ENCODE results near the gene ATL2.
A peak's percentile ranks its signal among the peaks of the same experiment; 100 is the strongest.
"Not testable (repeated sequence)": the region's sequence is repeated elsewhere in the genome, so short reads cannot be mapped to it uniquely, and the experiment has no call there.

ATL2 gene

GRCh38 chr2:38274286-38275276 lies 102.5 kb downstream of the ATL2 start:
- DNase-seq (ENCODE audit: low spot score), result peak; percentile 76

- no peak for DNase-seq (ENCODE audit: low spot score)
Observed at GRCh38 chr2:38271697-38272096, 105.4 kb downstream of the ATL2 start.

GRCh38 chr2:38269421-38269820 lies 107.7 kb downstream of the ATL2 start:
- no peak for DNase-seq (ENCODE audit: low spot score)

DNA sequence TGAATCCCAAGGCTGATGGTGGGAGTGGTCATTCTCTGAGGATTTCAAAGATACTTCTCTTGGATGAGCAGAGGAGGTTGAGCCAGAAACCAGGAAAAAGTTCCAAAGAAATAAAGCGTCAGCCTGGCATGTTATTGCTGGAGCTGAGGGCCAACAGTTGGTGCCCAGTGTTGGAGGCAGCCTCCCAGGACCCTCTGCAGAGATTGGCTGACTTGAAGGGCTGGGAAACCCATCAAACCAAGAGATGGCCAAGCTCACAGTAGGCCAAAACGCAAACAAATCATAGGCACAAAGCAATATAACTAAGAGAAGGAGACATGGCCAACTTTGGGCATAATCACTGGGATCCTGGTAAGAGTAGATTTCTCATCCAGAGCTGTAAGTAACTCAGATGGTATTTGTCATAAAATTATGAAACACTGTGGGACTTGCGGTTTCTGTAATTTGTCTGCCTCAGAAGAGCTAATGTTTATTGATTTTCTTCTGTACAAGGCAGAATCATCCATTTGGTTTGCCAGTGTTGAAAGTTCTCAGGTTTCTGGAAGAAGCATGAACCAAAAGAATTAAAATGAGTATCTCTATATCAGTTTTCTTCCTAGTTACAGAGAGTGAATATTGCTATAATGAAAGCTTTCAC lies 108.3 kb downstream of the ATL2 start:
- DNase-seq (ENCODE audit: low spot score), result no peak

- no peak for DNase-seq (ENCODE audit: low spot score)
Observed at GRCh38 chr2:38268001-38268400, 109.1 kb downstream of the ATL2 start.

DNA sequence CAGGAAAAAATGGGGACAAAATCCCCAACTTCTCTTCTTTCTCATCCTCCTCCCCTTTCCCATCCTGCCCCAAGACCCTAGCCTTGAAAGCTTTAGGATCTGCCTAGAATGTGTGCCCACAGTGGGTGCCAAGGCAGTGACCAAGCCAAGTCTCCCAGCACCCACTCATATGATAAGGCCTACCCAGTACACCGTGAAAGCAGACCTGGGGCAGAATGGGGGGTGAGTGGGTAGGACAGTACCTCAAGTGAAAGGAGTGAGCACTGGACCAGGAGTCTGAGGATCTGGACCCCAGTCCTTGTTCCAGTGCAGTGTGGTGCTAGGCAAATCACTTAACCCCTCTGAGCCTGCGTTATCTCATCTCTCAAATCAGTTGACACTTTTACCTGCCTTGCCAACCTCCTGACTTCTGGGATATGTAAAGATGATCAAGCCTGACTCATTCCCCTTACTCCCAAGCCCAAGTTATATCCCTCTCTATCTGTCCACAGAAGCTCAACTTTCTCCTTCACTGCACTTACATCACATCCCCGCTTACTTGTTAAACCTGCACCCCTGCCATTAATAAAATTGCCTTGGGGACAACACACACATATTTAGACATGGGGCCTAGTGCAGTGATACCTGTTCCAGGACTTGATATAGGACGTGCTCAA lies 109.7 kb downstream of the ATL2 start:
- DNase-seq (ENCODE audit: low spot score), result no peak

GRCh38 chr2:38266382-38267061 lies 110.6 kb downstream of the ATL2 start:
- DNase-seq (ENCODE audit: low spot score), result no peak

DNA sequence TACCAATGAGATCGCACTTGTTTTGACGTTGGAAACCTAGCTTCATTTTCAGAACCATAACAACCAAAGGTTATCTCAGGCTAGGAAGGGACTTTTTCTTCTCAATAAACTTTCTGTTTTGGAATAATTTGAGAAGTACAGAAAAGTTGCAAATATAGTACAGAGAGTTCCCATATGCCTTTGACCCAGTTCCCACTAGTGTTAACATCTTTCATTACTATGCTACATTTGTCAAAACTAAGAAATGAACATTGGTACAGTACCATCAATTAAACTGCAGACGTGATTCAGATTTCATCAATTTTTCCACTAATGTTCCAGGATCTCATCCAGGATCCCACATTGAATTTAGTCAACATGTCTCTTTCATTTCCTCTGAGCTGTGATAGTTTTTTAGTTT lies 111.6 kb downstream of the ATL2 start:
- DNase-seq (ENCODE audit: low spot score), result no peak

DNA sequence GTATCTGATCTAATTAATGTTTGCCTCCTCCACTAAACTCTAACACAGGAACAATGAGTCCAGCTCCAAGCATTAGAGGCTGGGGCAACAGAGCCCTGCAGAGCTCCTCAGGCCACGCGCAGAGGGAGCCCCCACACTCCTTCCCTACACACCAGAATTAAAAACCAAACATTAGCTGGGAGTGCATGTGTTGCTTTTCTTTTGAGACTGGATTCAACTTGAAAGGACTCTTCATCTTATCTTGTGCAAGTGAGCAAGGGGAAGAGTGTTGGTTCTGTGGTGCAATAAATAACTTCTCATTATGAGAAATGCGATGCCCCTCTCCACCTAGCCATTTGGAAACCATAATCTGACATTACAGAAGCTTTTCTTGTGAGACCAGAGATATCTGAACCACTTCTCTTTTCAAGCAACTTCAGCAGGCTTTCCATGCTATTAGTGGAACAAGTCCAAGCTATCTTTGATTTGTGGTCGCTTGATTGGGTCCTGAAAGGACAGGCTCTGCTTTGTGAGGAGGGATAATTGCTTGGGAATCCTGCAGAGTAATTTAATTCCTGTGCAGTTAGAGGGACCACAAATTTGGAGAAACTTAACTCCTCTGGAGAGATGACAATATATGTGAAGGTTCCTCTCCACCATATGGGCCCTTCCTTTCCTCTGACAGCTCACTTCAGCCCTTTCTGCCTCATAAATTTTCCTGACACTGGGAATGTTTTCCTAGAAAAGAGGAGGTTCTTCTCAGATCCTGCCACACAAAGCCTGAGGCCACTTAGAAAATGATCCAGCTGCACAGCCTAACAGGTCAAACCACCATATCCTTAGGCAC lies 112.5 kb downstream of the ATL2 start:
- no peak for DNase-seq (ENCODE audit: low spot score)

- DNase-seq (ENCODE audit: low spot score), result no peak
Observed at GRCh38 chr2:38263293-38263692, 113.8 kb downstream of the ATL2 start.

DNA sequence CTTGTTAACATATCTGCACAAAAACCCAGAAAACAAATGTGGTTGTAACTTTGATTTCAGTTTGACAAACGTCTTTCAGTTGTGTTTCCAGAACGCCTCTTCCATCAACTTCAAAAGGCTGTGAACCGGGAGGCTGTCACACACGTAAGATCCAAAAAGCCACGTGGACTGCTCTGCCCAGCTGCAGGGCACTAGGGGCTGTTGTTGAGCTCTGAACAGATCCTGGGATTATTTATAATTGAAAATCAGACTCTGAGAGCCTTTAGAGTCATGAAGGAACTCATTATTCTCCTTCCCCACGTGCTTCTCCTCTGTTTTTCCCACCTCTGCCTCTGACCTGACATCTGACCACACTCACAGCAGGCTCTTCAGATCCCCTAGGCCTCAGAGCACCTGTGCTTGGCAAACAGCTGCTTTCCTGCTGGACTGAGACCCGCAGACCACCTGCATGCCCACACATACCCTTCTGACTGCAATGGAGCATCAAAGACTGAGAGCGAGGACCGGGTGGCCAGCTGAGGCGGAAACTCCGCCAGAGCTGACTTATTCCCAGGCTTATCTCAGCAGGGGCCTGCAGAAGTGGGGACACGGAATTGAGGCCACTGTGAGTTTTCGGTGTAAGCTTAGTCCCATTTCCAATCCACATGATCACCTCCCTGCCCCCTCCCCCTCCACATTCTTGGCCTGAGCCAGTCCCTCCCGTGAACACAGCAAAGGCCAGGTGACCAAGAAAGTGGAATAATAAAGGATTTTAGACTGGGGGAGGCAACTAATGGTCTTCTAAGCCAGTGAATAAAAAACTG lies 114.8 kb downstream of the ATL2 start:
- DNase-seq (ENCODE audit: low spot score), result no peak

DNA sequence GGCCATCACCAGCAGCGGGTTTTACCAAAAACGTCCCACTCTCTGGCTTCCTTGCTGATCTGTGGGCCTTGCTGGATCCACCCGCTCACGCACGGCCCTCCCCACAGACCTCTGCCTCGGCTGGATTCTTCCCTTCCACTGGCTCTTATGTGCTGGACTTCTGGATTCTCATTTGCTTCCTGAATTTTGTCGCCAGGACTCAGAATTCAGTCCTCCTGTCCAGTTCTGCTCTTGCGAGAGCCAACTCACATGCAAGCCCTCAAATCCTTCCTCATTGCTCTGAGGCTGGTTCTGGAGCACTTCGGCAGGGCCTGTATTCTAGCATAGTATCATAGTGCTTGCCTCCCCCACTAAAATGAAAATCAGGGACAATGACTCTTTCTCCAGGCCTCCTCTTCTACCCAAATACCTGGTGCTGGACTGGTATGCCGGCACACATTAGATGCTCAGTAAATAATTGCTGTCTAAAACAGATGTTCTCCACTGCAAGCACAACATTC lies 115.5 kb downstream of the ATL2 start:
- DNase-seq (ENCODE audit: low spot score), result no peak

DNA sequence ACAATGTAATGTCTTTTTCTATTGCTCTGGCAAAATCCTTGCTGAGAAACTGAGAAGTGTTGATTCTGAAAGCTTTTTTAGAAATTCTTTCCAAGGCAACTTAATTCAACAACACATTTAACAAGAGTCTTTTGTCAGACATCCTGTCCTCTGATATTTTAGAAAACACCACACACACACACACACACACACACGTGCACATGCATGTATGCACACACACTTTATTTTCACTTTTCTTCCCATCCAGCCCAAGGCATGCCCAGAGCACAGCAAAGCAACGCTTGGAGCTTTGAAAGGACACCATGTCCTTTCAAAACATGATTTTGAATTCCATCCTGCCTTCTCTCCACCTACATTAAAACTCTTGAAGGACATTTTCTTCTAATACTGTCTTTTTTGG lies 116.1 kb downstream of the ATL2 start:
- DNase-seq (ENCODE audit: low spot score), result no peak

DNA sequence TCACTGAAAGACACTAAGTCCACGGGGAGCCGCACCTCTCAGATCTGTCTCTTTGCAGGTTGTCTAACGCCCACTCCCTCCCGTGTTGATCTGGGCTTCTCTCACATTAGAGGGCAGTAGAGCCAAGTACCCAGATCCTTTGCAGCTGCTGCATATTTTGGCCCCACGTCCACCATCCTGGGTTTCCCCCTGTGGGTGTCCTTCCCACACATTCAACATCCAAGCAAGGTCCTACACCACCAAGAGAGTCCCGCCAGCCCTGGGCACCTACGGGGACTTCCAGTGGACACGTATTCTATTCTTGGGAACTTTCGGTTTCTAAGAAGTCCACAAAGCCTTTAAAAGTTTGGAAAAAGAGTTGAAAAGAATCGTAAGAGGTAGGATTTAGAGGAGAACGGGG lies 116.6 kb downstream of the ATL2 start:
- no peak for DNase-seq (ENCODE audit: low spot score)

DNA sequence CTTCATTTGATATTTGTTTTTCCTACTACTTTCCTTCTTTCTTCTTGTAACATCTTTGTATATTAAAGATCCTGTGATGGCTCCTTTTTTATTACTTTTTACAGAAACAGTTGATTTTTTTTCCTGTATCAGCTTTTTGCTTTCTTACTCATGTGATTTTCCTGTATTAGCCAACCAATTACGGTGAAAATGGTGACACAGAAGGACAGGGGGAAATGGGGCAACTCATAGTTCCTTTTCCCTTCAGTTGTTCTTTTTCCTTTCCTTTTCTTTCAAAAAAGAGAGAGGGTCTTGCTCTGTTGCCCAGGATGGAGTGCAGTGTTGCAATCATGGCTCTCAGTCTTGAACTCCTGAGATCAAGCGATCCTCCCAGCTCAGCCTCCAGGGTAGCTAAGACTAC lies 117.8 kb downstream of the ATL2 start:
- DNase-seq (ENCODE audit: low spot score), result no peak

DNA sequence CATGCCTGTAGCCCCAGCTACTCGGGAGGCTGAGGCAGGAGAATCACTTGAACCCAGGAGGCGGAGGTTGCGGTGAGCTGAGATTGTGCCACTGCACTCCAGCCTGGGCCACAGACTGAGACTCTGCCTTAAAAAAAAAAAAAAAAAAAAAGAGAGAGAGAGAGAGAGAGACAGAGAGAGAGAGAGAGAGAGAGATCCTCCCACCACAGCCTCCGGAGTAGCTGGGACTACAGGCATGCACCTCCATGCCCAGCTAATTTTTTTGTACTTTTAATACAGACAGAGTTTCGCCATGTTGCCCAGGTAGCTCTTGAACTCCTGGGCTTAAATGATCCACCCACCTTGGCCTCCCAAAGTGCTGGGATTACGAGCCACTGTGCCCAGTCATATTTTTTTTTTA lies 119.4 kb downstream of the ATL2 start:
- not testable (repeated sequence) for DNase-seq (ENCODE audit: low spot score)

- DNase-seq (ENCODE audit: low spot score), result no peak
Observed at GRCh38 chr2:38256610-38257009, 120.5 kb downstream of the ATL2 start.

DNA sequence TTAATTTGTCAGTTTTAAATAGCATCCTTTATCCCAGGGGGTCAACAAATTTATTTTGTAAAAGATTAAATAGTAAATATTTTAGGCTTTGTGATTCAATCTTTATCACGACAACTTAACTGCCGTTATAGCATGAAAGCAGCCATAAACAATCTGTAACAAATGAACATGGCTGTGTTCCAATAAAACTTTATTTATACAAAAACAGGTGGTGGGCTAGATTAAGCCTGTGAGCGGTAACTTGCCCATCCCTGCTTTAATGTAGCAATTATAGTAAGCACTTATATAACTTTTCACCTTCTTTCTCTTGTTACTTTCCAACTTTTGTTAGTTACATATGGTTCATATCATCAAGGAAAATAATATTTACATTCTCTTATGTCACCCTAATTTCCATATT lies 121.9 kb downstream of the ATL2 start:
- no peak for DNase-seq (ENCODE audit: low spot score)

GRCh38 chr2:38254796-38255195 lies 122.3 kb downstream of the ATL2 start:
- no peak for DNase-seq (ENCODE audit: low spot score)

GRCh38 chr2:38251940-38252339 lies 125.1 kb downstream of the ATL2 start:
- DNase-seq (ENCODE audit: low spot score), result no peak

Measured in pons (tissue), 1 donor.